ENCODE results near the gene LIMCH1.

The LIMCH1 gene

GRCh38 chr4:41678086-41678816, 140.3 kb downstream of the LIMCH1 start:
- Histone ChIP-seq H2BK15ac (ENCODE audit: low read length) (no peak overlapping the region), H3K4me2 (ENCODE audit: insufficient read depth, low read length, poor library complexity, severe bottlenecking) (no peak overlapping the region), H3K4me1 (ENCODE audit: control insufficient read depth in 2 of 2, insufficient read depth in 1 of 2, low read depth in 1 of 2, low read length in 2 of 2) (peaks cover 0 to 4% of the 10 kb centered on the region in 2 donors), H2AFZ (ENCODE audit: low read length) (no peak overlapping the region), H2BK12ac (ENCODE audit: low read length) (no peak overlapping the region), H4K8ac (ENCODE audit: low read depth, low read length) (no peak overlapping the region), H2BK5ac (ENCODE audit: low read length) (no peak overlapping the region), H4K91ac (ENCODE audit: low read depth, low read length, poor library complexity) (no peak overlapping the region), H3K23ac (ENCODE audit: low read depth, low read length, poor library complexity) (no peak overlapping the region), H3K9ac (ENCODE audit: low read depth, low read length, poor library complexity) (no peak overlapping the region), H3K4ac (ENCODE audit: low read length) (no peak overlapping the region), H3K14ac (ENCODE audit: low read length) (no peak overlapping the region), H3K27me3 (ENCODE audit: control insufficient read depth in 3 of 3, insufficient read depth in 3 of 3, low read depth in 1 of 3, low read length in 3 of 3) (no peaks in the 10 kb centered on the region), H3K79me1 (ENCODE audit: low read depth, low read length) (no peaks in the 10 kb centered on the region), H3K27ac (replicated peaks; ENCODE audit: low read length) (no peak overlapping the region), H3K4me3 (ENCODE audit: low read length in 2 of 2) (no peak overlapping the region), H2BK120ac (ENCODE audit: low read depth, low read length) (no peak overlapping the region), H3K18ac (ENCODE audit: low read length) (no peak overlapping the region), H3K36me3 (replicated peaks in 1 of 2; ENCODE audit: control insufficient read depth in 2 of 2, insufficient read depth in 2 of 2, low read length in 2 of 2) (peaks cover 3 to 41% of the 10 kb centered on the region in 2 donors), H2AK5ac (ENCODE audit: low read depth, low read length) (no peak overlapping the region), H3K9me3 (replicated peaks in 1 of 2; ENCODE audit: control insufficient read depth in 2 of 2, insufficient read depth in 1 of 2, low read depth in 1 of 2, low read length in 2 of 2) (no peaks in the 10 kb centered on the region)
- WGBS, 2 donors (ENCODE audit: extremely low coverage in 2 of 2, insufficient read length in 2 of 2, insufficient replicate concordance in 1 of 2): 100% methylated on average over 1 of the region's 7 CpGs; no CpG with 5 or more reads in 1 of the 2 donors
- DNase-seq (ENCODE audit: low spot score): no peak

- Histone ChIP-seq H2BK120ac (ENCODE audit: low read depth, low read length) (no peak overlapping the region), H3K36me3 (replicated peaks in 1 of 2; ENCODE audit: control insufficient read depth in 2 of 2, insufficient read depth in 2 of 2, low read length in 2 of 2) (peaks cover 3 to 45% of the 10 kb centered on the region in 2 donors), H2AK5ac (ENCODE audit: low read depth, low read length) (no peak overlapping the region), H2AFZ (ENCODE audit: low read length) (no peak overlapping the region), H3K4me1 (ENCODE audit: control insufficient read depth in 2 of 2, insufficient read depth in 1 of 2, low read depth in 1 of 2, low read length in 2 of 2) (peaks cover 0 to 4% of the 10 kb centered on the region in 2 donors), H3K23ac (ENCODE audit: low read depth, low read length, poor library complexity) (no peak overlapping the region), H3K4me3 (ENCODE audit: low read length in 2 of 2) (no peak overlapping the region), H3K9me3 (replicated peaks in 1 of 2; ENCODE audit: control insufficient read depth in 2 of 2, insufficient read depth in 1 of 2, low read depth in 1 of 2, low read length in 2 of 2) (no peaks in the 10 kb centered on the region), H3K79me1 (ENCODE audit: low read depth, low read length) (no peaks in the 10 kb centered on the region), H3K4ac (ENCODE audit: low read length) (no peak overlapping the region), H3K9ac (ENCODE audit: low read depth, low read length, poor library complexity) (no peak overlapping the region), H2BK15ac (ENCODE audit: low read length) (no peak overlapping the region), H3K18ac (ENCODE audit: low read length) (no peak overlapping the region), H4K8ac (ENCODE audit: low read depth, low read length) (no peak overlapping the region), H2BK12ac (ENCODE audit: low read length) (no peak overlapping the region), H3K27me3 (ENCODE audit: control insufficient read depth in 3 of 3, insufficient read depth in 3 of 3, low read depth in 1 of 3, low read length in 3 of 3) (no peaks in the 10 kb centered on the region), H3K27ac (replicated peaks; ENCODE audit: low read length) (no peak overlapping the region), H2BK5ac (ENCODE audit: low read length) (no peak overlapping the region), H3K14ac (ENCODE audit: low read length) (no peak overlapping the region), H3K4me2 (ENCODE audit: insufficient read depth, low read length, poor library complexity, severe bottlenecking) (no peak overlapping the region), H4K91ac (ENCODE audit: low read depth, low read length, poor library complexity) (no peak overlapping the region)
- no peak for DNase-seq (ENCODE audit: low spot score)
- no CpG with 5 or more reads among the region's 2 CpGs for WGBS, 2 donors (ENCODE audit: extremely low coverage in 2 of 2, insufficient read length in 2 of 2, insufficient replicate concordance in 1 of 2)
These were observed 141.0 kb downstream of the LIMCH1 start for GRCh38 chr4:41678951-41679350.

GRCh38 chr4:41679991-41680390, 142.0 kb downstream of the LIMCH1 start:
- Histone ChIP-seq H3K14ac (ENCODE audit: low read length) (no peak overlapping the region), H2BK5ac (ENCODE audit: low read length) (no peak overlapping the region), H2BK12ac (ENCODE audit: low read length) (no peak overlapping the region), H2AK5ac (ENCODE audit: low read depth, low read length) (no peak overlapping the region), H3K9ac (ENCODE audit: low read depth, low read length, poor library complexity) (no peak overlapping the region), H3K9me3 (replicated peaks in 1 of 2; ENCODE audit: control insufficient read depth in 2 of 2, insufficient read depth in 1 of 2, low read depth in 1 of 2, low read length in 2 of 2) (no peaks in the 10 kb centered on the region), H3K27ac (replicated peaks; ENCODE audit: low read length) (no peak overlapping the region), H3K4me1 (ENCODE audit: control insufficient read depth in 2 of 2, insufficient read depth in 1 of 2, low read depth in 1 of 2, low read length in 2 of 2) (peaks cover 0 to 4% of the 10 kb centered on the region in 2 donors), H2BK120ac (ENCODE audit: low read depth, low read length) (no peak overlapping the region), H3K27me3 (ENCODE audit: control insufficient read depth in 3 of 3, insufficient read depth in 3 of 3, low read depth in 1 of 3, low read length in 3 of 3) (no peaks in the 10 kb centered on the region), H3K79me1 (ENCODE audit: low read depth, low read length) (no peaks in the 10 kb centered on the region), H3K18ac (ENCODE audit: low read length) (no peak overlapping the region), H4K8ac (ENCODE audit: low read depth, low read length) (no peak overlapping the region), H3K4ac (ENCODE audit: low read length) (no peak overlapping the region), H3K23ac (ENCODE audit: low read depth, low read length, poor library complexity) (no peak overlapping the region), H2BK15ac (ENCODE audit: low read length) (no peak overlapping the region), H3K4me2 (ENCODE audit: insufficient read depth, low read length, poor library complexity, severe bottlenecking) (no peak overlapping the region), H4K91ac (ENCODE audit: low read depth, low read length, poor library complexity) (no peak overlapping the region), H2AFZ (ENCODE audit: low read length) (no peak overlapping the region), H3K36me3 (replicated peaks in 1 of 2; ENCODE audit: control insufficient read depth in 2 of 2, insufficient read depth in 2 of 2, low read length in 2 of 2) (peaks cover 3 to 54% of the 10 kb centered on the region in 2 donors), H3K4me3 (ENCODE audit: low read length in 2 of 2) (no peak overlapping the region)
- DNase-seq (ENCODE audit: low spot score): no peak
- no CpG with 5 or more reads among the region's 4 CpGs for WGBS, 2 donors (ENCODE audit: extremely low coverage in 2 of 2, insufficient read length in 2 of 2, insufficient replicate concordance in 1 of 2)

- Histone ChIP-seq H2AFZ (ENCODE audit: low read length) (no peak overlapping the region), H3K9ac (ENCODE audit: low read depth, low read length, poor library complexity) (no peak overlapping the region), H2BK15ac (ENCODE audit: low read length) (no peak overlapping the region), H2BK12ac (ENCODE audit: low read length) (no peak overlapping the region), H3K4me2 (ENCODE audit: insufficient read depth, low read length, poor library complexity, severe bottlenecking) (no peak overlapping the region), H3K9me3 (replicated peaks in 1 of 2; ENCODE audit: control insufficient read depth in 2 of 2, insufficient read depth in 1 of 2, low read depth in 1 of 2, low read length in 2 of 2) (no peaks in the 10 kb centered on the region), H3K36me3 (replicated peaks in 1 of 2; ENCODE audit: control insufficient read depth in 2 of 2, insufficient read depth in 2 of 2, low read length in 2 of 2) (peaks cover 3 to 63% of the 10 kb centered on the region in 2 donors), H2AK5ac (ENCODE audit: low read depth, low read length) (no peak overlapping the region), H3K4me3 (ENCODE audit: low read length in 2 of 2) (no peak overlapping the region), H3K27ac (replicated peaks; ENCODE audit: low read length) (no peak overlapping the region), H4K8ac (ENCODE audit: low read depth, low read length) (no peak overlapping the region), H4K91ac (ENCODE audit: low read depth, low read length, poor library complexity) (no peak overlapping the region), H2BK120ac (ENCODE audit: low read depth, low read length) (no peak overlapping the region), H3K79me1 (ENCODE audit: low read depth, low read length) (no peaks in the 10 kb centered on the region), H3K14ac (ENCODE audit: low read length) (no peak overlapping the region), H2BK5ac (ENCODE audit: low read length) (no peak overlapping the region), H3K18ac (ENCODE audit: low read length) (no peak overlapping the region), H3K27me3 (ENCODE audit: control insufficient read depth in 3 of 3, insufficient read depth in 3 of 3, low read depth in 1 of 3, low read length in 3 of 3) (no peaks in the 10 kb centered on the region), H3K4ac (ENCODE audit: low read length) (no peak overlapping the region), H3K4me1 (ENCODE audit: control insufficient read depth in 2 of 2, insufficient read depth in 1 of 2, low read depth in 1 of 2, low read length in 2 of 2) (no peaks in the 10 kb centered on the region), H3K23ac (ENCODE audit: low read depth, low read length, poor library complexity) (no peak overlapping the region)
- no CpG with 5 or more reads among the region's 2 CpGs for WGBS, 2 donors (ENCODE audit: extremely low coverage in 2 of 2, insufficient read length in 2 of 2, insufficient replicate concordance in 1 of 2)
- no peak for DNase-seq (ENCODE audit: low spot score)
These were observed 143.1 kb downstream of the LIMCH1 start for GRCh38 chr4:41681054-41681453.
